Measurements from ENCODE around the gene PARVA. TPM values are rescaled to one million over a fixed set of nuclear protein-coding genes. Genes with fewer than 3 reads are reported as not detected.

Gene PARVA
- total RNA-seq, 3 donors from 2014 or later = 55.7 to 191 (median 57.1) TPM

DNA sequence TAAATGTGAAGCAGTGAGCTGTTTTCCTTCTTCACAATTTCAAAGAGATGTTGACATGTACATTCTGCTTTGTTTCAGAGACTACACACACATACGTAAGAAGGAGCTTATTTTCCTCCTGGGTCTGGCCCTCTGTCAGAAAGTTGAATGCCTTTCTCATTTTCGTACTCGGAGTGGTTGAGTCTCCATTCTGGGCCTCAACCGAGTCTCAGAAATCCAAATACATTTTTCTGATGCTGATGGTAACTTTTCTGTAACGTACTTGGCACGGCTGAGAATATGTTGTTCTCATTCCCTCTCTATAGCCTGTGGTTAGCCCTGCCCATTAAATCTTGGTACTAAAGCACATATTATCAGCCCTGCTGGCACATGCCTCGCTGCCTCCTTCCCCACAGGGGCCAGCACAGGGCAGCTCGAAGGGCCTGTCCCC is 25.3 kb downstream of the PARVA start:
- H3K4me3 ChIP-seq = no peak overlapping the region
- no peaks in the 10 kb centered on the region for H3K4me1 ChIP-seq (ENCODE audit: low read depth)
- intact Hi-C loops (cut with DNase I, micrococcal nuclease) = no loop called here
- ATAC-seq (no peak), DNase-seq (no peak)
- H3K36me3 ChIP-seq (ENCODE audit: low read depth) = no peaks in the 10 kb centered on the region
- no peak for TF ChIP-seq CTCF (IDR thresholded peaks at IDR 0.05)
- no peaks in the 10 kb centered on the region for H3K9me3 ChIP-seq

- intact Hi-C loops (cut with DNase I, micrococcal nuclease) = no loop called here
- Histone ChIP-seq H3K4me1 (ENCODE audit: low read depth) (no peaks in the 10 kb centered on the region), H3K36me3 (ENCODE audit: low read depth) (no peaks in the 10 kb centered on the region), H3K9me3 (no peaks in the 10 kb centered on the region), H3K4me3 (no peak overlapping the region)
- DNase-seq (no peak), ATAC-seq (no peak)
- no peak for TF ChIP-seq CTCF (IDR thresholded peaks at IDR 0.05)
Measured at GRCh38 chr11:12403122-12403996, 26.0 kb downstream of the PARVA start.

- H3K9me3 ChIP-seq = no peaks in the 10 kb centered on the region
- ATAC-seq = no peak
- DNase-seq = no peak
- H3K4me3 ChIP-seq = no peak overlapping the region
- H3K36me3 ChIP-seq (ENCODE audit: low read depth) = no peaks in the 10 kb centered on the region
- no peak for TF ChIP-seq CTCF (IDR thresholded peaks at IDR 0.05)
- H3K4me1 ChIP-seq (ENCODE audit: low read depth) = no peaks in the 10 kb centered on the region
- intact Hi-C loops (cut with DNase I, micrococcal nuclease) = no loop called here
Measured at GRCh38 chr11:12403997-12404350, 26.6 kb downstream of the PARVA start.

- H3K36me3 ChIP-seq (ENCODE audit: low read depth) = no peaks in the 10 kb centered on the region
- intact Hi-C loops (cut with DNase I, micrococcal nuclease) = no loop called here
Measured at GRCh38 chr11:12404436-12404835, 27.1 kb downstream of the PARVA start.

DNA sequence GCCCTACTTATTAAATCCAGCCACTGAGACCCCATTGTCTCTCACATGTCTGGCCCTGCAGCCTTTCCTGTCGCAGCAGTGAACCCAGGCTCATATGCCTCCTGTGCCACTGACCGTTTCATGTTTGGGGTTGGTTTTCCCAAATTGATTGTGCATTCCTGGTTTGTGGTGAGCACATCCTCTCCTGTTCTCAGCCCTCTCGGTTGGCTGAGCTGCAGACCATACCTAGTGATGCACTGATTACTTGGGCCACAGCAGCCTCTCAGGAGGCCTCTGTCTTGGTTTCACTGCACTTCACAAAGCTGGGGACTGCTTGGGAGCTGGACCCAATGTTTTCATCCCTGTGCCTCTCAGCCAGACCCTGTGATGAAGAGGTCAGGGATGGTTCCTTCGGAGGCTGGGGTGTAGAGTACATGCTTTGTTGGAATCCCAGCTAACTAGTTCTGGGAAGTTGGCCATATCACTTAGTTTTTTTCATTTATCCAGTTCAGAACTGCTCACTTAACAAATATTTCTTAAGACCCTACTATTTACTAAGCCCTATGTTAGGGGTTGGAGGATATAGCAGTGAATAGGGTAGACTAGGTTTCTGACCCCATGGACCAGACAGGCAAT is 30.9 kb downstream of the PARVA start:
- DNase-seq (no peak), ATAC-seq (no peak)
- H3K4me3 ChIP-seq = no peak overlapping the region
- intact Hi-C loops (cut with DNase I, micrococcal nuclease) = no loop called here
- no peaks in the 10 kb centered on the region for H3K9me3 ChIP-seq
- H3K4me1 ChIP-seq (ENCODE audit: low read depth) = peaks cover 5% of the 10 kb centered on the region
- H3K36me3 ChIP-seq (ENCODE audit: low read depth) = no peaks in the 10 kb centered on the region
- no peak for TF ChIP-seq CTCF (IDR thresholded peaks at IDR 0.05)

More at GRCh38 chr11:12404436-12404835, 27.1 kb downstream of the PARVA start:
- Histone ChIP-seq H3K4me1 (ENCODE audit: low read depth) (no peaks in the 10 kb centered on the region), H3K9me3 (no peaks in the 10 kb centered on the region), H3K4me3 (no peak overlapping the region)
- no peak for DNase-seq
- ATAC-seq = no peak
- no peak for TF ChIP-seq CTCF (IDR thresholded peaks at IDR 0.05)
